GM21717 (cell line): ENCODE results near the gene KRT15.
"Not testable (repeated sequence)": the region's sequence is repeated elsewhere in the genome, so short reads cannot be mapped to it uniquely, and the experiment has no call there.

ENCODE experiments used
- ATAC-seq: cut with Tn5 transposase; IDR thresholded peaks from one replicate; pipeline ENCODE4 v1.9.1; 2021; ENCODE audit warnings: mild to moderate bottlenecking, moderate library complexity; ENCODE audit not compliant: unreplicated experiment

Gene KRT15

DNA sequence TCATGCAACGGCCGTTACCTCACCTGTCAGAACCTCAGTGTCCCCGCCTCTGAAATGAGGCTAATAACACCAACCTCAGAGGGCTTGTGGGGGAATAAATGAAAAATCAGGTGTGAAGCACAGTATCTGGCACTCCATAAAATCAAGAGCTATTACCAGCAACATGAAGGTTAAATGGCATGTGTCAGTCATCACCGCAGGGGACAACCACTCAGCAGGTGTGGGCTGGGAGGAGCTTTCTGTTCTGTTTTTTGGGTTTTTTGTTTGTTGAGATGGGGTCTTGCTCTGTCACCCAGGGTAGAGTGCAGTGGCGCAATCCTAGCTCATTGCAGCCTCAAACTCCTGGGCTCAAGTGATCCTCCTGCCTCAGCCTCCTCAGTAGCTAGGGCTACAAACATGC lies 26.2 kb upstream of the KRT15 start:
- ATAC-seq = no peak

DNA sequence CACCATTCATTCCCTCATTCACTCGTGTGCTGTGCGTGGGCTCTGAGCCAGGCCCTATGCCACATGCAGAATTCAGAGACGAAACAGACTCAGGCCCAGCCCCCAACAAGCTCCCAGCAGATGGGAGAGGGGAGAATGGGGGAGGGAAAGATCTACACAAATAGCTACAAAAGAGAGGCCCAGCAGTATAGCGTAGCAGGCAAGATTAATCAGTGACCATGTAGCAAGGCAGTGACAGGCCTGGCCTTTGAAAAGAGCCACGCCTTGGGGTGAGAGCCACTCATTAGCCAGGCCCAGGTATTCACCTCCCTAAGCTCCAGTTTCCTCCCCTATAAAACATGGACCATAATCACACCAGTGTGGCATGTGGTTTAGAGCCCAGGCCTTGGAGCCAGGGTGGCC lies 25.8 kb upstream of the KRT15 start:
- ATAC-seq = no peak

GRCh38 chr17:41542786-41543185 lies 24.1 kb upstream of the KRT15 start:
- not testable (repeated sequence) for ATAC-seq

GRCh38 chr17:41542357-41542756 lies 23.7 kb upstream of the KRT15 start:
- no peak for ATAC-seq

GRCh38 chr17:41540921-41541625 lies 22.4 kb upstream of the KRT15 start:
- no peak for ATAC-seq

DNA sequence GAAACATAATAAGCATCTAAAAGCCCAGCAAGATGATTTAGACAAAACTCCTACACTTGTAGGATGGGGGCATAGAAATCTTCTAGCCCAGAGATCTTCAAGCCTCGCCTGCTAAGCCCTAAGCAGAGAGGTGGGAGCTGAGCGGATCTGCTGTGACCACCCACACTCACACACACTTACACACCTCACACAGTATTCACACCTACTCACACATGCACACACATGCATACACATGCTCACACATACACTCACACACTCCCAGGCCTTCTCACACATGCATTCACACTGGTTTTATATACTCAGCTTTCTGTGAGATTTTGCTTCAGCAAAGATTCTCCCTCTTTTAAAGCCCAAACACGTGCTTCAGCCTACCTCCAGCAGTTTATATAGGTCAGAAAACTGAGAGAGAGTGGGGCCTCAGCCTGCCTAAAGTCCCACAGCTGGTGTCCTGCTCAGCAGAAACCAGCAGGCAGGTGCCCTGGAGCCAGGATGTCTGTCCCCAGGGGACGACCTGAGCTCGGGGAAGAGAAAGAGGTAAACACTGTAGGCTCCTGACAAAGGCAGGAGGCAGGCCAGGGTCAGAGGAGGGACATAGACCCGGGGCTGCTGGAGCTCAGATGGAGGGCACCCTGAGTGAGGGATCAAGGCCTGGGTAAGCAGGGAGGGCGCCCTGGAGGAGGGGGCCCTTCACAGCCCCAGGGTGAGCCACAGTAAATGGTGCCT lies 21.4 kb upstream of the KRT15 start:
- ATAC-seq = no peak

GRCh38 chr17:41539071-41539492 lies 20.4 kb upstream of the KRT15 start:
- no peak for ATAC-seq

DNA sequence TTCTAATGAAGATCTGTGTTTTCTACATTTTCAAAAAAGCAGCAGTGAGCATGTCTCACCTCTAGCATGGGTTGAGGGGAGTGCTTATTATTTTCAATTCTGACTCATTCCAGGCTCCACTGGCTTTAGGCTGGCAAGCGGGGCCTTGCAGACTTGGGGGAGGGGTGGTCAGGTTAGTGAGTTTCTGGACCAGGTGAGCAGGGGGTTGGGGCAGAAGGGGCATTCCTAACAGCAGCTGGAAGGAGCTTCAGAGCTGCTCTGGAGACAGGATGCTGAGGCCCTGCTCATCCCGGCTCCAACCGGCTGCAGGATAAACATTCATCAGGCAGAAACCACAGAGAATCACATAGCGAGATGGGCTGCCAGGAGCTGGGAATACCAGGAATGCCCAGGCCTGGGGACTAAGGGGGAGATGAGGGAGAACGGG lies 19.9 kb upstream of the KRT15 start:
- no peak for ATAC-seq

- ATAC-seq = no peak
Observed at GRCh38 chr17:41537990-41538389, 19.3 kb upstream of the KRT15 start.

- no peak for ATAC-seq
Observed at GRCh38 chr17:41537614-41537954, 18.9 kb upstream of the KRT15 start.

DNA sequence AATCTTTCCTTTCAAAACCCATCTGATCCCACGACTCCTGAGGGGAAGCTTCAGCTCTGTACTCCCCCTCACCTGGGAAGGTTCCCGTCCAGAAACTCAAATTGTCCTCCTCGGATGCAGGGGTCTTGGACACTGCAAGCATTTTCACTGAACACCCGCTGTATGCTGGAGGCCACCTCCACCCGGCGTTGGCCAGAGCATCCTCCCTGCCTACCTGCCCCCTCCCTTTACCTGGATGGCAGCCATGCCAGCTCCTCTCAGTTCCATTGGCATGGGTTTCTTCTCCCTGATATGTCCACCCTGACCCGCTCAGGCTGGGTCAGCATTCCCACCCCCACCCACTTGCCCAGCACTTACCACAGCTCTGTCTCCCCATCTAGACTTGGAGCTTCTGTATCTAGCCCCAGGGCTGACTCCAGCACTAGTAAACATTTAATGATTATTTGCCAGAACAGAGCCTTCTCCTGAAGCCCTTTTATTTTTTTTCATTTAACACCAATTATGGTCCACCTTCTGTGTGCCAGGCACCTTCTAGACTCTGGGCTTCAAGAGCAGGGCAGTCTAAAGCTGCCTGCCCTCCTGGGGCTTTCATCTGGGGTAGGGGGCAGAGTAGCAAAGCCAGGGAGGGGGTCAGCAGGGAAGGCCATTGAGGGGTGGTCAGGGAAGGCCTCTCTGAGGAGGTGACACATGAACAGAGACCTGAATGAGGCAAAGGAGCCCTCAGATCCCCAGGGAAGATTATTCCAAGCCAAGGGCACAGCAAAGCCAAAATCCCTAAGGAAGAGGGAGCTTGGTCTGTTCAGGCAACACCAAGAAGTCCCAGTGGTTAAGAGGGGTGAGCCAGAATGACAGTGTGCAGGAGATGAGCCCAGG lies 18.3 kb upstream of the KRT15 start:
- ATAC-seq = no peak

- ATAC-seq = no peak
Observed at GRCh38 chr17:41535764-41536481, 17.2 kb upstream of the KRT15 start.

GRCh38 chr17:41534899-41535546 lies 16.3 kb upstream of the KRT15 start:
- ATAC-seq = no peak

- ATAC-seq = no peak
Observed at GRCh38 chr17:41533613-41534012, 14.9 kb upstream of the KRT15 start.

GRCh38 chr17:41532947-41533570 lies 14.4 kb upstream of the KRT15 start:
- ATAC-seq = no peak

DNA sequence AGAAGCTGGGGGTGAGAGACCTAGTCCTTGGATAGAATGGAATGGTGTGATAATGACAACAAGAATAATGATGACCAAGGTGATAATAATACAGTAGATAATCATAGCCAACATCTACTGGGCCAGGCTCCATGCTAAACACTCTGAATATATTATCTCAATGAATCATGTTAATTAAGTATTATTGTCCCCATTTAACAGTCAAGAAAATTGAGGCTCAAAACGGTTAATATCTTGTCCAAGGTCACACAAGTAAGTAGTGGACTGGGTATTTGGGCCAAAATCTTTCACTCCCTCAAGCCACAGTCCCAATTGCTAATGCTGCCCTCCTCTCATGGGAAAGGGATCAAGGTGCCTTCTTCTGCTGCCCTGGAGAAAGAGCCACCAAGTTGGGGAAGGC lies 13.3 kb upstream of the KRT15 start:
- no peak for ATAC-seq

DNA sequence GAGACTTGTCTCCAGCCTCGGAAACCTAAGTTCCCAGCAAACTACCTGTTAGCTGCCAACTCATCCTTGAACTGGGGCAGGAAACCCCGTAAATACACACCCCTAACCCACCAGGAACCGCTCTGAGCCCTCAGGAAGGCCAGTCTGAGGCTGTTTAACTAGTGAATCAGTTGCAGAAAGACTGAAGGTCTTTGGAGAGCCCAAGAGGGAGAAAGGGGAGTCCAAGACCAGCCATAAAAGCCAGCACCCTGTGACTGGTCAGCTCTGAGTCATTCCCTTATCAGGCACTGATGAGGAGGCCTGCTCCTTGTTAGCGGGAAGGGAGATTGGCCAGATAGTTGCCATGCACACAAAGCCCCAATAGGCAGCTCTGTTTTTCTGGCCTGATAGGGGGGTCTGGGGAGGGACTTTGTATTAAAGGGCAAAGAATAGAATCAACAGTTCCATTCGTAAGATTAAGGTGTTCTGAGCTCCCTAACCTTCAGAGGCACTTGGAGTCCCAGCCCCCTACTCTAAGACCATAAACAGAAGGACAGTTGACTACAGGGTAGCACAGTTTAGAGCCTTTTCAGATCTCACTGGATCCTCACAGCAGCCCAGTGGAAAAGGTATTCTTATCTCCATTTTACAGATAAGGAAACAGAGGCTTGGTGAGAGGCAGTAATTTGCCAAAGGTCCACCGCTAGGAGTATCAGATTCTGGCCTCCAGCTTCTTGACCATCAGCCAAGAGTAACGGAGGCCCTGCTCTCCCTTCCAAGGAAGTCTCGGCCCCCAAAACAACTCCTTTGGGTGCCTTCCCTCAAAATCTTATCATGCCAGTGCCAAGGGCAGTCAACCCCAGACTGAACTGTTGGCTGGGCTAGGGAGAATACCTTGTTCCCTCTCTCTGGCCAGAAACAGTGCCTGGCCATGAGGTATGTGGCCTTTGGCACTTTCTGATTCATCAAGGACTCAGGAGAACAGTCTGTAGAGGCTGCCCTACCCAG lies 11.7 kb upstream of the KRT15 start:
- ATAC-seq = no peak

- ATAC-seq = no peak
Observed at GRCh38 chr17:41529491-41529915, 10.8 kb upstream of the KRT15 start.

DNA sequence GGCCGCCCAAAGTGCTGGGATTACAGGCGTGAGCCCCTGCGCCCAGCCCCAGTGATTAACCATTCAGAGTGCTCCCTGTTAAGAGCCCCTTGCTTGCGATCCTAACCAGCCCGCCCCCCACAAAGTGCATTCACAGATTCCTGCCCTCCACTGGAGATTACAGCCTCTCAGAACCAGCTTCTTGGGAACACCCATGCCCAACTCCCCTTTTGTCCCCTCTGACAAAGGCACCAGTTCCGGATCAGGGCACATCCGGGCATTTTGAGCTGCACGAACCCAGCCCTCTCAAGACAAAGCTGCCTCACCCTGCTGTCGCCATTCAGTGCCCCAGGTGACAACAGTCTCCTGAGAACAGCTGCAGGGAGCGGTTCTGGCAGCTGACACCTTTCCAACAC lies 10.3 kb upstream of the KRT15 start:
- ATAC-seq = no peak
